ENCODE data around the gene SH2D3C.

The SH2D3C gene

GRCh38 chr9:127722055-127722745, 56.3 kb downstream of the SH2D3C start:
- no peak for DNase-seq (ENCODE audit: low read depth)

GRCh38 chr9:127721391-127721821, 57.1 kb downstream of the SH2D3C start:
- H3K4me3 ChIP-seq (ENCODE audit: low read depth, low read length): no peak overlapping the region
- TF ChIP-seq CTCF (IDR thresholded peaks at IDR 0.05; ENCODE audit: insufficient read depth, low read depth, low read length, missing control alignments): no peak
- no peak for DNase-seq (ENCODE audit: low read depth)

More at GRCh38 chr9:127722055-127722745, 56.3 kb downstream of the SH2D3C start:
- TF ChIP-seq CTCF (IDR thresholded peaks at IDR 0.05; ENCODE audit: insufficient read depth, low read depth, low read length, missing control alignments): no peak
- no peak overlapping the region for H3K4me3 ChIP-seq (ENCODE audit: low read depth, low read length)

- DNase-seq (ENCODE audit: low read depth): no peak
- no peak for TF ChIP-seq CTCF (IDR thresholded peaks at IDR 0.05; ENCODE audit: insufficient read depth, low read depth, low read length, missing control alignments)
- no peak overlapping the region for H3K4me3 ChIP-seq (ENCODE audit: low read depth, low read length)
These were observed 57.6 kb downstream of the SH2D3C start for GRCh38 chr9:127720865-127721227.

- no peak overlapping the region for H3K4me3 ChIP-seq (ENCODE audit: low read depth, low read length)
- TF ChIP-seq CTCF (IDR thresholded peaks at IDR 0.05; ENCODE audit: insufficient read depth, low read depth, low read length, missing control alignments): no peak
- no peak for DNase-seq (ENCODE audit: low read depth)
These were observed 58.2 kb downstream of the SH2D3C start for GRCh38 chr9:127720031-127720864.

- no peak for TF ChIP-seq CTCF (IDR thresholded peaks at IDR 0.05; ENCODE audit: insufficient read depth, low read depth, low read length, missing control alignments)
- no peak overlapping the region for H3K4me3 ChIP-seq (ENCODE audit: low read depth, low read length)
- DNase-seq (ENCODE audit: low read depth): no peak
These were observed 60.7 kb downstream of the SH2D3C start for GRCh38 chr9:127717766-127718165.

- DNase-seq (ENCODE audit: low read depth): no peak
- no peak overlapping the region for H3K4me3 ChIP-seq (ENCODE audit: low read depth, low read length)
These were observed 62.1 kb downstream of the SH2D3C start for GRCh38 chr9:127716412-127716811.

More at GRCh38 chr9:127716412-127716811, 62.1 kb downstream of the SH2D3C start:
- no peak for TF ChIP-seq CTCF (IDR thresholded peaks at IDR 0.05; ENCODE audit: insufficient read depth, low read depth, low read length, missing control alignments)
